HG03571 (cell line): ENCODE results near the gene WSB1.

Experiments
- ATAC-seq: cut with Tn5 transposase; IDR thresholded peaks from one replicate; pipeline ENCODE4 v1.9.1; 2021; ENCODE audit not compliant: unreplicated experiment

The WSB1 gene

GRCh38 chr17:27356091-27356705 is 62.3 kb downstream of the WSB1 start:
- no peak for ATAC-seq

GRCh38 chr17:27357236-27357635 is 63.3 kb downstream of the WSB1 start:
- no peak for ATAC-seq

GRCh38 chr17:27360507-27360906 is 66.6 kb downstream of the WSB1 start:
- ATAC-seq: no peak

GRCh38 chr17:27361695-27362094 is 67.8 kb downstream of the WSB1 start:
- ATAC-seq: no peak

- no peak for ATAC-seq
Observed at GRCh38 chr17:27362503-27362902, 68.6 kb downstream of the WSB1 start.

GRCh38 chr17:27362909-27363308 is 69.0 kb downstream of the WSB1 start:
- ATAC-seq: no peak

- no peak for ATAC-seq
Observed at GRCh38 chr17:27363326-27363725, 69.4 kb downstream of the WSB1 start.
